Measurements from ENCODE around the gene PRDM2.

The PRDM2 gene

DNA sequence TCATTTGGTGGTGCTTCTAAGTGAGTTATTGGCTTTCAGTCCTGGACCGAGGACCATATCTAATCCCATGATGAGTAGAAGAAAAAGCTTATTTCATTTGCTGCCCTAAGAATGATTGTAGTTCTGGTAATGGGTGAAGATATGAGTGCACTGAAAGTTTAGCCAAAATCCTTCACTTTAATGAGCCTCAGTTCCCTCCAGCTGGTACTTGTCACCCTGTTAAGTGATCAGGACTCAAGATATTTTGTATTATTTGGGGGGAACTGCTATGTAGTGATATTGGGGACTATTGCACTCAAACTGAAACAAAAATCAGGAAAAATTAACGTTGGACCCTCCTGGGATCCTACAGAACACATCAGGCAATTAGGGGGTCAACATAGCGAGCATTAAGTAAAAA, 165.9 kb downstream of the PRDM2 start:
- no peak for DNase-seq

DNA sequence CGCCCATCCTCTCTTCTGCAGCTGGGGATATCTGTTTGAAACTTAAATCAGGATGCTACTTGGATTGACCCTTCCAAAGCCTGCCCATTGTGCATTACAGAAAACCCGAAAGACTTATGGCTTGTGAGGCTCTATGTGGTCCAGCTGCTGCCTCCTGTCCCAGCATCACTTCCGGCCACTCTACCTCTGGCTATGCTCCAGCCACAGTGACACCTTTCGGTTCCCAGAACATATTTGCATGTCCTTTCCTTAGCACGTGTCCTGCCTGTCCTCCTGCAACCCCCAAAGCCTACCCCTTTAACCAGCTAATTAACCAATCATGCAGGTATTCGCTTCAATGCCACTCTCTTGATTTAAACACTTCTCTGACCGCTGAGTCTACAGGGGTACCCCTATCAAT, 167.6 kb downstream of the PRDM2 start:
- DNase-seq = no peak

DNA sequence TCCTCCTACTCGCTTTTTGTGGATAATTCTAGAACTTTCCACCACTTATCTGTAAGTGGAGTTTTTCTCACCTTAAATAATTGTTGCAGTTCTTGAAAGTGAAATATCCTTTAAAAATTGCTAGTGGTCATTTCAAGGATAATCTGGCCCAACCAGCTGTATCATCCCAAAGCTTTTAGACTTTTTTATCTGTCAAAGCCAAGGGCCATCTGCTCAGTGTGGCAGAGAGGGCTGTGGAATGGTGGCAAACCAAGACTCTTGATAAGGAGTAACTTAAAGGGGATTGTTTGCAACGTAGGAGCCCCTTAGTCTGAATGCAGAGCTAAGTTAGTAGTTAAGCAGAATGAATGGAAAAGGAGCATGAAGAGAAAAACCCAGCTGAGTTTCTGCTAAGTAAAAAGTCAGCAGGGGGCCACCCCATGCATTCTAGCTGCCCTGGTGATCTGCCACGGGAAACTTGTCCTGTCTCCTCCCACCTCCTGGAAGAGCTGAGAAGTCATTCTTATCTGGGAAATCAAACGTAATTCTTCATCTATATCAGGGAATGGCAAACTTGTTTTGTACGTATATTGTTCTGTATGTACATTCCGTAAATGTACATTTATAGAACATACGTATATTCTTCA, 169.3 kb downstream of the PRDM2 start:
- no peak for DNase-seq

DNA sequence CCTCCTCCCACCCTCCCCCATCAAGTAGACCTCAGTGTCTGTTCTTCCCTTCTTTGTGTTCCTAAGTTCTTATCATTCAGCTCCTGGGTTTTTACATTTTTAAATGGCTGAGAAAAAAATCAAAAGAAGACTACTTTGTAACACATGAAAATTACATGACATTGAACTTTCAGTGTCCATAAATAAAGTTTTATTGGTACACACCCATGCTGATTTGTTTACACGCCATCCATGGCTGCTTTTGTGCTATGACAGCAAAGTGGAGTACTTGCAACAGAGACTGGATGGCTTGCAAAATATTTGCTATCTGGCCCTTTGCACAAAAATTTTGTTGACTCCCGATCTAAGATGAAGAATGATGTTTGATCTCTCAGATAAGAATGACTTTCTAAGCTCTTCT, 171.4 kb downstream of the PRDM2 start:
- DNase-seq = no peak

GRCh38 chr1:13871886-13872285, 171.9 kb downstream of the PRDM2 start:
- DNase-seq = no peak

GRCh38 chr1:13873032-13873431, 173.0 kb downstream of the PRDM2 start:
- no peak for DNase-seq
